GM19372 (cell line): Measurements from ENCODE around the gene GNG13.
"Not testable (repeated sequence)": the region's sequence is repeated elsewhere in the genome, so short reads cannot be mapped to it uniquely, and the experiment has no call there.

Source experiments
- ATAC-seq: cut with Tn5 transposase; IDR thresholded peaks from one replicate; pipeline ENCODE4 v1.9.1; 2021; ENCODE audit warnings: mild to moderate bottlenecking, low read depth, moderate library complexity; ENCODE audit not compliant: unreplicated experiment

Gene GNG13

GRCh38 chr16:781346-782010 is 19.1 kb downstream of the GNG13 start:
- no peak for ATAC-seq

- ATAC-seq = no peak
These were observed 20.2 kb downstream of the GNG13 start for GRCh38 chr16:780296-780695.

GRCh38 chr16:779561-779960 is 21.0 kb downstream of the GNG13 start:
- ATAC-seq = no peak

GRCh38 chr16:778909-779527 is 21.5 kb downstream of the GNG13 start:
- no peak for ATAC-seq

GRCh38 chr16:778447-778846 is 22.1 kb downstream of the GNG13 start:
- no peak for ATAC-seq

DNA sequence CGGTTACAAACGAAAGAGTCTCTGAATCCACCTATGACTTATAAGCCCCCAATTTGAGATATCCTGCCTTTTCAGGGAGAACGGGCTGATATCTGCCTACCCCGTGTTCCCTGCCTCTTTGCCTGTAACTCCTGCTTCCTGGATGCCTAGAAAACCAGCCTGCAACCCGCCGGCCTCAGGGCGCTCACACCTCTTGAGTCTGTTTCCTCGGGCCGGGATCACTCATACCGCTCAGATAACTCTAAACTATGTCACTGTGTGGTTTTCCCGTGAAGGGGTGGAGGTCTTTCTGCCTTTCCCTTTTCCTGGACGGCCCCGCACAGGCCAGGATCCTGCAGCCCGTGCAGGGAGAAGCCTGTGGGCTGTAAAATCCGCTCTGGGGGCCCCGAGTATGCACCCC is 22.7 kb downstream of the GNG13 start:
- ATAC-seq = no peak

GRCh38 chr16:776824-777223 is 23.7 kb downstream of the GNG13 start:
- no peak for ATAC-seq

- ATAC-seq = not testable (repeated sequence)
These were observed 24.2 kb downstream of the GNG13 start for GRCh38 chr16:776298-776697.

DNA sequence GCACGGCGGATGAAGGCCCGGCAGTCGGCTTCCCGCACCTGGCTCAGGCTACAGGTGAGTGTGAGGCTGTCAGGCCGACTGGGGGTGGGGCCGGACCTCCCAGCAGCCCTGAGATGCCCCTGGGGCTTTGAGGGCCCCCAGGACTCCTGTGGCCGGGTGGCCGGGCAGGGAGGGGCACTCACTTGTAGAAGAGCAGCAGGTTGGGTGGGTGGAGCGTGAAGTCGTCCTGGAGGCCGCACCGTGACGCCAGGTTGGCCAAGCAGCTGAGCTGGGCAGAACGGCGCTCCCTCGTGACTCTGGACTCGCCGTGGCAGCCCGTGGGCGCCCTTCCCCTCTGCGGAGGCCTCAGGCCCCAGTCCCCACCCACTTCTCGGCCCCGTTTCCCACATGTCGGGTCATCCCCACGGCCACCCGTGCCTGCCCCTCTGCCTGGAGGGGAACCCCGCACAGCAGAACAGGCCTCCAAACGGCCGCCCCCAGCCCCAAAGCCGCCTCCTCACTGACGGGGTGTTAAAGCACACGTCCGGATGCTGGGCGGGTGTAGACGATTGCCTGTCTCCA is 25.2 kb downstream of the GNG13 start:
- ATAC-seq = no peak

DNA sequence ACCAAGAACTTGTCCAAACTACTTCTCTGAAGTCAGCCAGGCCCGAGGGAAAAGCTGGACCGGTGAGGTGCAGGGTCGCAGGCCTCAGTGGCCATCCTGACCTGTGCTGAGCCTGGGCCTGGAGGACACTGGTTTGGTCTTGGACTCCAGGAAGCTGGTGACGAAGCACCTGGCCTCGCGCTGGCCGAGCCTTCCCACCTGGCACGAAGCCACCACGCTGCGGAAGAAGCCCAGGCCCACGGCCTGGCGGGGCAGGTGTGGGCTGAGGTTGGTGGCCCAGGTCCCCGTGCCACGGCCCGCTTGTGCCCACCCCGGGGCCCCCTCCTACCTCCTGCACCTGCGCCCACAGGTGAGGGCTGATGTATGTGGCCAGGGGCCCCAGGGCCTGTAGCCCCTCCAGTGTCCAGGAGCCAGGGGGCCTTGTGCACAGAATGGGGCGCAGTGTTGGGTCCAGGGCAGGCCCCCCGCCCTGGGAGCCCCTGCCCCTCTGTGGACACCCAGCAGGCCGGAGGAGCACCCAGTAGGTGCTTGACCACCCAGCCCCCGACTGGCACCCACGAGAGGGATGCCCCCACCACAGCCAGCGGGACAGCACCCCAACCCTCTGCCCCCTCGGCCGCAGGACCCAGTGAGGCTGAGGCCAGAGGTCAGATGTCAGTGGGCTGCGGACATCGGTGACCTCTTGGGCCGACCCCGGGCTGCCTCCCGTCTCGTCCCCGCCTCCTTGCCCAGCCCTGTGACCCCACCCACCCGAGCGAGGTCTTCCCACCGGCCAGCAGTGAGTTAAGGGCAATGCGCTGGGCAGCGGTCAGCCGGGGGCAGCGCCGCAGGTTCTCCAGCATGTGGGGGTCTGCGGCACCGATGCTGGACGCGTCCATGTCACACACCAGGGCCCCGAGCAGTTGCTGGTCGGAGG is 26.2 kb downstream of the GNG13 start:
- no peak for ATAC-seq

DNA sequence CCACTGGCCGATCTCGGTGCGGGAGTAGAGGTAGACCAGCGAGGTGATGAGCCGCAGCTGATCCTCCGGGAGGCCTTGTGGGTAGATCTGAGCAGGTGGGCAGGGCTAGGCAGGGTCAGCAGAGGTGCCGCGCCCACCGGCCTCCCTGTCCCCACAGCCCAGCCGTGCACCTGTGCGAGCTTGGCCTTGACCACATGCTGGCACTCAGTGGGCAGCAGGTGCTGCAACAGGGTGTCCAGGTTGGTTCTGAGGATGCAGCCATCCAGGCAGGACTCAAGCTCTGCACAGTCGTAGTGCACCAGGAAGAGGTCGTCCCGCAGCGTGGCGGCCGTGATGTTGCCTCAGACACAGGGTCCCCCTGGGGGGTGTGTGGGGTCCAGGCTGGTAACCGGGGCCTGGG is 27.6 kb downstream of the GNG13 start:
- no peak for ATAC-seq

- no peak for ATAC-seq
These were observed 30.1 kb downstream of the GNG13 start for GRCh38 chr16:770411-770810.

- no peak for ATAC-seq
These were observed 30.6 kb downstream of the GNG13 start for GRCh38 chr16:769934-770333.

GRCh38 chr16:769184-769784 is 31.2 kb downstream of the GNG13 start:
- ATAC-seq = no peak

DNA sequence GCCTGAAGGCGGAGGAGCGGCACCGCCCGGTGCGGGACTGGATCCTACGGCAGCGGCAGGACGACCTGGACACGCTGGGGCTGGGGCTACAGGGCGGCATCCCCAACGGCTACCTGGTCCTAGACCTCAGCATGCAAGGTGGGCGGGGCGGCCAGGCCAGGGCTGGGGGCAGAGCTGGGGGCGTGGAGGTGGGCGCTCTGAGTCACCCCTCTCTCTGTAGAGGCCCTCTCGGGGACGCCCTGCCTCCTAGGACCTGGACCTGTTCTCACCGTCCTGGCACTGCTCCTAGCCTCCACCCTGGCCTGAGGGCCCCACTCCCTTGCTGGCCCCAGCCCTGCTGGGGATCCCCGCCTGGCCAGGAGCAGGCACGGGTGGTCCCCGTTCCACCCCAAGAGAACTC is 32.1 kb downstream of the GNG13 start:
- ATAC-seq = no peak

DNA sequence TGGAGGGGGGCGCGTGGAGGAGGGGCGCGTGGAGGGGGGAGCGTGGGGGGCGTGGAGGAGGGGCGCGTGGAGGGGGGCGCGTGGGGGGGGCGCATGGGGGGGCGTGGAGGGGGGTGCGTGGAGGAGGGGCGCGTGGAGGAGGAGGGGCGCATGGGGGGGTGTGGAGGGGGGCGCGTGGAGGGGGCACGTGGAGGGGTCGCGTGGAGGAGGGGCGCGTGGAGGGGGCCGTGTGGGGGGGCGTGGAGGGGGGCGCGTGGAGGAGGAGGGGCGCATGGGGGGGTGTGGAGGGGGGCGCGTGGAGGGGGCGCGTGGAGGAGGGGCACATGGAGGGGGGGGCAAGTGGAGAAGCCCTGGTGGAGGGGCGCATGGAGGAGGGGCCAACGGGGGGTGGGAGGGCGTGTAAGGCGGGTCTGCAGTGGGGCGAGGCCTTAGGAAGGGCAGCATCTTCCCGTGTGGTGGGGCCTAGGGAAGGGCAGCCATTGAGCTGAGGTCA is 32.7 kb downstream of the GNG13 start:
- no peak for ATAC-seq

GRCh38 chr16:766820-767640 is 33.5 kb downstream of the GNG13 start:
- no peak for ATAC-seq

GRCh38 chr16:766008-766819 is 34.3 kb downstream of the GNG13 start:
- no peak for ATAC-seq

DNA sequence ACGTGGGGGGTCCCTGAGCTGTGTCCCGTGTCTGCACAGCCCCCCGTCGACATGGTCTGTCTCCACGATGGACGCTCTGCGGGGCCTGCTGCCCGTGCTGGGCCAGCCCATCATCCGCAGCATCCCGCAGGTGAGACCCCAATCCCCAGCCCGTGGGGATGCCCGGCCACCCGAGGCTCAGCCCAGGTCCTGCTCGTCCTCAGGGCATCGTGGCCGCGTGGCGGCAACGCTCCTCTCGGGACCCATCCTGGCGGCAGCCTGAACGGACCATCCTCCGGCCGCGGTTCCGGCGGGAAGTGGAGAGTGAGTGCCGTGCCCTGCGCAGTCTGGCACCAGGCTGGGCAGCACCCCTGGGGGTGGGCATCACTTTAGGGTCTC is 35.1 kb downstream of the GNG13 start:
- ATAC-seq = no peak
